ENCODE measurements around the gene POLR2E. TPM values are rescaled to one million over a fixed set of nuclear protein-coding genes. Genes with fewer than 3 reads are reported as not detected.

Gene POLR2E
- total and polyA plus RNA-seq, 2 of the 13 experiments (the other 11 are each of a cell fraction or from before 2014, with no cell fraction given) = 140 to 272 TPM

GRCh38 chr19:1104311-1105007 is 9.3 kb upstream of the POLR2E start (continued):
- TF ChIP-seq ZNF280D (CRISPR knock-in tag; IDR thresholded peaks at IDR 0.05) = no peak
- TF ChIP-seq, protein P1, sequence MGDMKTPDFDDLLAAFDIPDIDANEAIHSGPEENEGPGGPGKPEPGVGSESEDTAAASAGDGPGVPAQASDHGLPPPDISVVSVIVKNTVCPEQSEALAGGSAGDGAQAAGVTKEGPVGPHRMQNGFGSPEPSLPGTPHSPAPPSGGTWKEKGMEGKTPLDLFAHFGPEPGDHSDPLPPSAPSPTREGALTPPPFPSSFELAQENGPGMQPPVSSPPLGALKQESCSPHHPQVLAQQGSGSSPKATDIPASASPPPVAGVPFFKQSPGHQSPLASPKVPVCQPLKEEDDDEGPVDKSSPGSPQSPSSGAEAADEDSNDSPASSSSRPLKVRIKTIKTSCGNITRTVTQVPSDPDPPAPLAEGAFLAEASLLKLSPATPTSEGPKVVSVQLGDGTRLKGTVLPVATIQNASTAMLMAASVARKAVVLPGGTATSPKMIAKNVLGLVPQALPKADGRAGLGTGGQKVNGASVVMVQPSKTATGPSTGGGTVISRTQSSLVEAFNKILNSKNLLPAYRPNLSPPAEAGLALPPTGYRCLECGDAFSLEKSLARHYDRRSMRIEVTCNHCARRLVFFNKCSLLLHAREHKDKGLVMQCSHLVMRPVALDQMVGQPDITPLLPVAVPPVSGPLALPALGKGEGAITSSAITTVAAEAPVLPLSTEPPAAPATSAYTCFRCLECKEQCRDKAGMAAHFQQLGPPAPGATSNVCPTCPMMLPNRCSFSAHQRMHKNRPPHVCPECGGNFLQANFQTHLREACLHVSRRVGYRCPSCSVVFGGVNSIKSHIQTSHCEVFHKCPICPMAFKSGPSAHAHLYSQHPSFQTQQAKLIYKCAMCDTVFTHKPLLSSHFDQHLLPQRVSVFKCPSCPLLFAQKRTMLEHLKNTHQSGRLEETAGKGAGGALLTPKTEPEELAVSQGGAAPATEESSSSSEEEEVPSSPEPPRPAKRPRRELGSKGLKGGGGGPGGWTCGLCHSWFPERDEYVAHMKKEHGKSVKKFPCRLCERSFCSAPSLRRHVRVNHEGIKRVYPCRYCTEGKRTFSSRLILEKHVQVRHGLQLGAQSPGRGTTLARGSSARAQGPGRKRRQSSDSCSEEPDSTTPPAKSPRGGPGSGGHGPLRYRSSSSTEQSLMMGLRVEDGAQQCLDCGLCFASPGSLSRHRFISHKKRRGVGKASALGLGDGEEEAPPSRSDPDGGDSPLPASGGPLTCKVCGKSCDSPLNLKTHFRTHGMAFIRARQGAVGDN (CRISPR knock-in tag; IDR thresholded peaks at IDR 0.05) = no peak
- no peak for TF ChIP-seq JUN (CRISPR knock-in tag; IDR thresholded peaks at IDR 0.05)
- TF ChIP-seq DMAP1 (CRISPR knock-in tag; IDR thresholded peaks at IDR 0.05) = no peak
- TF ChIP-seq ZNF10 (CRISPR knock-in tag; IDR thresholded peaks at IDR 0.05; ENCODE audit: borderline replicate concordance, low read depth) = no peak
- peak; percentile 84 for TF ChIP-seq ZFP82 (CRISPR knock-in tag; IDR thresholded peaks at IDR 0.05; ENCODE audit: borderline replicate concordance)
- no peak for TF ChIP-seq SALL1 (CRISPR knock-in tag; IDR thresholded peaks at IDR 0.05)
- no peak for TF ChIP-seq NCOA5 (CRISPR knock-in tag; IDR thresholded peaks at IDR 0.05)
- TF ChIP-seq SRY (CRISPR knock-in tag; IDR thresholded peaks at IDR 0.05) = no peak
- TF ChIP-seq CBX5 (CRISPR knock-in tag; IDR thresholded peaks at IDR 0.05; ENCODE audit: borderline replicate concordance) = no peak
- no peak for TF ChIP-seq KAT7 (CRISPR knock-in tag; IDR thresholded peaks at IDR 0.05; ENCODE audit: borderline replicate concordance)
- no peak for TF ChIP-seq ARID4A (CRISPR knock-in tag; IDR thresholded peaks at IDR 0.05; ENCODE audit: borderline replicate concordance)
- no peak for TF ChIP-seq MIER2 (CRISPR knock-in tag; IDR thresholded peaks at IDR 0.05)
- no peak for TF ChIP-seq ZNF274 (CRISPR knock-in tag; IDR thresholded peaks at IDR 0.05)
- TF ChIP-seq SMAD3 (CRISPR knock-in tag; IDR thresholded peaks at IDR 0.05) = no peak
- no peak for TF ChIP-seq ATF7 (IDR thresholded peaks at IDR 0.05)
- no peak for TF ChIP-seq ATF7 (CRISPR knock-in tag; IDR thresholded peaks at IDR 0.05)
- no peak for TF ChIP-seq ZFP1 (CRISPR knock-in tag; IDR thresholded peaks at IDR 0.05)
- TF ChIP-seq TARDBP (CRISPR knock-in tag; IDR thresholded peaks at IDR 0.05) = no peak; the same call in 1 of the 2 replicates
- peak; percentile 76 for TF ChIP-seq ZFY (CRISPR knock-in tag; IDR thresholded peaks at IDR 0.05)
- TF ChIP-seq RFX1 (IDR thresholded peaks at IDR 0.05) = no peak
